B cell (primary cell): ENCODE measurements around the gene GRPEL1.
"Not testable (repeated sequence)": the region's sequence is repeated elsewhere in the genome, so short reads cannot be mapped to it uniquely, and the experiment has no call there.

Experiments
- CTCF ChIP-seq: fragments of 200-600 bp; IDR thresholded peaks from one replicate; pipeline ENCODE4 v1.8.0; 2022; ENCODE audit warnings: antibody characterized with exemption, mild to moderate bottlenecking
- EZH2 ChIP-seq: IDR thresholded peaks from 2 replicates; pipeline ENCODE4 v1.6.1; 2012; ENCODE audit warnings: borderline replicate concordance, low read depth, mild to moderate bottlenecking, moderate library complexity, low read length; ENCODE audit not compliant: insufficient read depth, poor library complexity, severe bottlenecking

- TF ChIP-seq CTCF, EZH2: not testable (repeated sequence)
Observed at GRCh38 chr4:7079483-7079882, 11.6 kb upstream of the GRPEL1 start.
